OCI-LY1 (cell line): Measurements from ENCODE around the gene DIPK1C.

Experiments used
- EZH2 ChIP-seq: fragments of 200-600 bp; sonication (generic), shearing (Covaris generic); IDR thresholded peaks from 2 replicates; pipeline ENCODE4 v1.8.0; 2017; ENCODE audit warnings: borderline replicate concordance, mixed run types, mild to moderate bottlenecking, antibody characterized with exemption, low read length, moderate library complexity, mixed read lengths
- TF ChIP-seq, protein P1 (sequence below): fragments of 200-600 bp; sonication (generic), shearing (Covaris generic); IDR thresholded peaks from 2 replicates; pipeline ENCODE4 v1.5.1; 2017; ENCODE audit warnings: mild to moderate bottlenecking, antibody characterized with exemption, low read length, moderate library complexity, mixed read lengths

DNA sequence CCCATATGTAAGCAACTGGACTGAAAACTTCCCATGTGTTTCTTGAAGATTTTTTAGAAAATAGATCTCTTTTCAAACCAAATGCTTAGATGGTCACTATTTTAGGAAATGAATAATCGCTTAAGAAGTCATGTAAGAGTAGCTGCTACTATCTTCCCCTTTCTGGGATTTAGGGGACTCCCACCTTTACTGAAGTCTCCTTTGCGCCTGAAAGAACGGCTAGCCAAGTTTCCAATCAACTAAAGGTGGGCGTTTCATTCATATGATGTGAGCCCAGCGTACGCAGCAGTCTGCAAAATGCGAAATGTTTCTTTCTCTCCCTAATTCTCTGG lies 1.1 kb downstream of the DIPK1C start:
- TF ChIP-seq, protein P1, sequence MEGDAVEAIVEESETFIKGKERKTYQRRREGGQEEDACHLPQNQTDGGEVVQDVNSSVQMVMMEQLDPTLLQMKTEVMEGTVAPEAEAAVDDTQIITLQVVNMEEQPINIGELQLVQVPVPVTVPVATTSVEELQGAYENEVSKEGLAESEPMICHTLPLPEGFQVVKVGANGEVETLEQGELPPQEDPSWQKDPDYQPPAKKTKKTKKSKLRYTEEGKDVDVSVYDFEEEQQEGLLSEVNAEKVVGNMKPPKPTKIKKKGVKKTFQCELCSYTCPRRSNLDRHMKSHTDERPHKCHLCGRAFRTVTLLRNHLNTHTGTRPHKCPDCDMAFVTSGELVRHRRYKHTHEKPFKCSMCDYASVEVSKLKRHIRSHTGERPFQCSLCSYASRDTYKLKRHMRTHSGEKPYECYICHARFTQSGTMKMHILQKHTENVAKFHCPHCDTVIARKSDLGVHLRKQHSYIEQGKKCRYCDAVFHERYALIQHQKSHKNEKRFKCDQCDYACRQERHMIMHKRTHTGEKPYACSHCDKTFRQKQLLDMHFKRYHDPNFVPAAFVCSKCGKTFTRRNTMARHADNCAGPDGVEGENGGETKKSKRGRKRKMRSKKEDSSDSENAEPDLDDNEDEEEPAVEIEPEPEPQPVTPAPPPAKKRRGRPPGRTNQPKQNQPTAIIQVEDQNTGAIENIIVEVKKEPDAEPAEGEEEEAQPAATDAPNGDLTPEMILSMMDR: no peak
- no peak for TF ChIP-seq EZH2
